IMR-90 (cell line): Measurements from ENCODE around the gene PGLYRP3.

Source experiments
- BHLHE40 ChIP-seq: fragments of 150-350 bp; IDR thresholded peaks from 2 replicates; pipeline ENCODE4 v1.6.1; 2016; ENCODE audit warnings: mild to moderate bottlenecking, low read depth, low read length
- CHD1 ChIP-seq: IDR thresholded peaks from 2 replicates; pipeline ENCODE4 v1.6.1; 2012; ENCODE audit warnings: low read depth, low read length, improper control_type of control experiment
- MAZ ChIP-seq: IDR thresholded peaks from 2 replicates; pipeline ENCODE4 v1.6.1; 2012; ENCODE audit warnings: low read depth, mild to moderate bottlenecking, low read length, improper control_type of control experiment, moderate library complexity, borderline replicate concordance
- MXI1 ChIP-seq: IDR thresholded peaks from 2 replicates; pipeline ENCODE4 v1.6.1; 2012; ENCODE audit warnings: low read depth, mild to moderate bottlenecking, low read length, moderate library complexity, borderline replicate concordance
- POLR2A ChIP-seq: IDR thresholded peaks from 2 replicates; pipeline ENCODE4 v1.6.1; 2012; ENCODE audit warnings: mild to moderate bottlenecking, low read depth, low read length
- RAD21 ChIP-seq: IDR thresholded peaks from 2 replicates; pipeline ENCODE4 v1.6.1; 2012; ENCODE audit warnings: low read length, improper control_type of control experiment
- SMC3 ChIP-seq: fragments of 150-350 bp; IDR thresholded peaks from 2 replicates; pipeline ENCODE4 v1.6.1; 2016; ENCODE audit warnings: low read depth, mild to moderate bottlenecking, antibody characterized with exemption, low read length, moderate library complexity
- TF ChIP-seq, protein P1 (sequence below): conservative IDR thresholded peaks from 2 replicates; pipeline ENCODE4 v1.5.1; 2012; ENCODE audit warnings: mild to moderate bottlenecking, low read depth, low read length, improper control_type of control experiment
- TF ChIP-seq, protein P2 (sequence below): fragments of 150-350 bp; IDR thresholded peaks from 2 replicates; pipeline ENCODE4 v1.6.1; 2016; ENCODE audit warnings: low read depth, mild to moderate bottlenecking, low read length, moderate library complexity, borderline replicate concordance
- TF ChIP-seq, protein P3 (sequence below): fragments of 150-350 bp; IDR thresholded peaks from 2 replicates; pipeline ENCODE4 v1.6.1; 2017; ENCODE audit warnings: mild to moderate bottlenecking, antibody characterized with exemption, low read length, low read depth

DNA sequence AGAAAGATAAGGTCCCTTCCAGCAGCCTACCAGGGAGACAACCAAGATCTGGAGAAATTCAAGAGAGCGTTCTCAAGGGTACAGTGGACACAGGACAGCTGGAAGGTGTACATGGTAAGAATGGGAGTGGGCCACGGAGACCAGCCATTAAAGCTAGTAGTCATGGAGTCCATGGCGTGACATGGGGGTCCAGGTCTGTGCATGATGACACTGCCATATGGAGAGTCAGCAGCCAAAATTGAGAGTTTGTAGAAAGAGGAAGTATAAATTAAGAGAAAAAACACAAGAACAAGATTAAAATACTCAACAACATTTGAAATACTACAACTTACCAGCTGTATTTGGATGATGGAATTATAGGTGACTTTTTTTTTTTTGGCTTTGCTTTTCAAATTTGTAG is 61.2 kb downstream of the PGLYRP3 start:
- TF ChIP-seq, protein P1, sequence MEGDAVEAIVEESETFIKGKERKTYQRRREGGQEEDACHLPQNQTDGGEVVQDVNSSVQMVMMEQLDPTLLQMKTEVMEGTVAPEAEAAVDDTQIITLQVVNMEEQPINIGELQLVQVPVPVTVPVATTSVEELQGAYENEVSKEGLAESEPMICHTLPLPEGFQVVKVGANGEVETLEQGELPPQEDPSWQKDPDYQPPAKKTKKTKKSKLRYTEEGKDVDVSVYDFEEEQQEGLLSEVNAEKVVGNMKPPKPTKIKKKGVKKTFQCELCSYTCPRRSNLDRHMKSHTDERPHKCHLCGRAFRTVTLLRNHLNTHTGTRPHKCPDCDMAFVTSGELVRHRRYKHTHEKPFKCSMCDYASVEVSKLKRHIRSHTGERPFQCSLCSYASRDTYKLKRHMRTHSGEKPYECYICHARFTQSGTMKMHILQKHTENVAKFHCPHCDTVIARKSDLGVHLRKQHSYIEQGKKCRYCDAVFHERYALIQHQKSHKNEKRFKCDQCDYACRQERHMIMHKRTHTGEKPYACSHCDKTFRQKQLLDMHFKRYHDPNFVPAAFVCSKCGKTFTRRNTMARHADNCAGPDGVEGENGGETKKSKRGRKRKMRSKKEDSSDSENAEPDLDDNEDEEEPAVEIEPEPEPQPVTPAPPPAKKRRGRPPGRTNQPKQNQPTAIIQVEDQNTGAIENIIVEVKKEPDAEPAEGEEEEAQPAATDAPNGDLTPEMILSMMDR = no peak
- TF ChIP-seq, protein P2, sequence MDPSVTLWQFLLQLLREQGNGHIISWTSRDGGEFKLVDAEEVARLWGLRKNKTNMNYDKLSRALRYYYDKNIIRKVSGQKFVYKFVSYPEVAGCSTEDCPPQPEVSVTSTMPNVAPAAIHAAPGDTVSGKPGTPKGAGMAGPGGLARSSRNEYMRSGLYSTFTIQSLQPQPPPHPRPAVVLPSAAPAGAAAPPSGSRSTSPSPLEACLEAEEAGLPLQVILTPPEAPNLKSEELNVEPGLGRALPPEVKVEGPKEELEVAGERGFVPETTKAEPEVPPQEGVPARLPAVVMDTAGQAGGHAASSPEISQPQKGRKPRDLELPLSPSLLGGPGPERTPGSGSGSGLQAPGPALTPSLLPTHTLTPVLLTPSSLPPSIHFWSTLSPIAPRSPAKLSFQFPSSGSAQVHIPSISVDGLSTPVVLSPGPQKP = no peak
- TF ChIP-seq MAZ (no peak), BHLHE40 (no peak), MXI1 (no peak), RAD21 (no peak), POLR2A (no peak), CHD1 (no peak), SMC3 (no peak)
- TF ChIP-seq, protein P3, sequence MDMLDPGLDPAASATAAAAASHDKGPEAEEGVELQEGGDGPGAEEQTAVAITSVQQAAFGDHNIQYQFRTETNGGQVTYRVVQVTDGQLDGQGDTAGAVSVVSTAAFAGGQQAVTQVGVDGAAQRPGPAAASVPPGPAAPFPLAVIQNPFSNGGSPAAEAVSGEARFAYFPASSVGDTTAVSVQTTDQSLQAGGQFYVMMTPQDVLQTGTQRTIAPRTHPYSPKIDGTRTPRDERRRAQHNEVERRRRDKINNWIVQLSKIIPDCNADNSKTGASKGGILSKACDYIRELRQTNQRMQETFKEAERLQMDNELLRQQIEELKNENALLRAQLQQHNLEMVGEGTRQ = no peak
